Cerebellar cortex (tissue), 1 donor: ENCODE results near the gene SLC24A3.
A peak's percentile ranks its signal among the peaks of the same experiment; 100 is the strongest.

ENCODE experiments used
- DNase-seq: peaks from one replicate; pipeline ENCODE4 v3.0.0-alpha.2; 2015; ENCODE audit warnings: low spot score

The SLC24A3 gene

GRCh38 chr20:19594896-19595295 lies 382.5 kb downstream of the SLC24A3 start:
- no peak for DNase-seq

DNA sequence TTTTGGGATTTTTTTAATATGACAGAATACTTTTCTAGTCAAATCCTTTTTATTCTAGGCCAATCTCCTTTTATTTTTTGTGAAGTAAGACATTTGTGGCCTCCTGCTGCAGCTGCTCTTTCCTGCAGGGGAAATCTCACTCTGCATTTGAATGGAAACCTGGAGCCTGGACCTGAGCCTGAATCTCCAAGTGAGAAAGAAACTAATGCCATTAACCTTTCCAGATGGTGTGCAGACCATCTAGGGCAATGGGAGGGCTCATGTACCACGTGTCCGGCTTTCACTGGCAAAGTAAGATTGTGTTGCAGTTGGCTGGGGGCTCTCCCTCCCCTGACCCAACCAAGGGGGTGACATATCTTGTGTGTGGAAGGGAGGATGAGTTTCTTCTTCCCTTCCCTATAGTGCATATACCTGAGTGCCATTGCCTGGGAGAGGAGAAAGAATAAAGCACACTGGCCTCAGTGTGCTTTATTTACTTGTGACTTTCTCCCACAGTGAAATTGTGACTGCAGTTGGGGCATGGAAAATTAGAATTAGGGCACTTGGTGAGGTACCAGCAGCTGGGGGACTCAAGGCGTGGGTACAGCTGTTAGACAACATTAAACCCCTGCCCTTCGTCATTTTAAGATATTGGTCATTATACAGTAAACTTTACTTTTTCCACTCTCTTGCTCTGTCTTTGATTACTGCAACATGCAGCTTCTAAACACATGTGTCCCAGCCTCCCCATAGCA lies 385.8 kb downstream of the SLC24A3 start:
- peak; percentile 10 for DNase-seq

DNA sequence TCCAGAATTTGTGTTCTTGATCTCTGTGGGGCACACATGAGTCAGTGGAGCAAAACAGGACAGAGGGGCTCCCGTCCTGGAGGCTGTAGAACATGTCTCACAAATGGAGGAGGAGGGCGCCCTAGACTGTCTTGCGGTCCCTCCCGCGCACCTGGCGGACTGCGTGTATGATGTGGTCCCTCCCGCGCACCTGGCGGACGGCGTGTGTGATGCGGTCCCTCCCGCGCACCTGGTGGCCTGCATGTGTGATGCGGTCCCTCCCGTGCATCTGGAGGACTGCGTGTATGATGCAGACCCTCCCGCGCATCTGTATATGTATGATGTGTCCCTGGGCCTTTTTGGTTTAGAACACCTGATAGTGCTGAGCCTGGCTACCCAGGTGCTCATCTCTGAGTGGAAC lies 386.8 kb downstream of the SLC24A3 start:
- no peak for DNase-seq

GRCh38 chr20:19600042-19600441 lies 387.6 kb downstream of the SLC24A3 start:
- no peak for DNase-seq

GRCh38 chr20:19601126-19601810 lies 388.8 kb downstream of the SLC24A3 start:
- no peak for DNase-seq

GRCh38 chr20:19602675-19603375 lies 390.4 kb downstream of the SLC24A3 start:
- DNase-seq: no peak

- no peak for DNase-seq
Measured at GRCh38 chr20:19603376-19603750, 390.9 kb downstream of the SLC24A3 start.

GRCh38 chr20:19605786-19606485 lies 393.5 kb downstream of the SLC24A3 start:
- no peak for DNase-seq

- no peak for DNase-seq
Measured at GRCh38 chr20:19609642-19610223, 397.3 kb downstream of the SLC24A3 start.

DNA sequence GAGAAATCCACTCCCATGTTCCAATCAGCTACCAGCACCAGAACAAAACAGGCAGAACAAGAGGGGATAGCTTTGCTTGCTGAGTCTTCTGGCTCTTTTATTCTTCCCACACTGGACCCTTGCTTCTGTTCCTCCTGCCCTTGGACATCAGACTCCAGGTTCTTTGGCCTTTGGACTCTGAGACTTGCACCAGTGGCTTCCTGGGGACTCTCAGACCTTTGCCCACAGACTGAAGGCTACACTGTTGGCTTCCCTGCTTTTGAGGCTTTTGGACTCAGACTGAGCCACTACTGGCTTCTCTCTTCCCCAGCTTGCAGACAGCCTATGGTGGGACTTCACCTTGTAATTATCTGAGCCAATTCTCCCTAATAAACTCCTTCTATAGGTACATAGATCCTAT lies 403.2 kb downstream of the SLC24A3 start:
- no peak for DNase-seq

DNA sequence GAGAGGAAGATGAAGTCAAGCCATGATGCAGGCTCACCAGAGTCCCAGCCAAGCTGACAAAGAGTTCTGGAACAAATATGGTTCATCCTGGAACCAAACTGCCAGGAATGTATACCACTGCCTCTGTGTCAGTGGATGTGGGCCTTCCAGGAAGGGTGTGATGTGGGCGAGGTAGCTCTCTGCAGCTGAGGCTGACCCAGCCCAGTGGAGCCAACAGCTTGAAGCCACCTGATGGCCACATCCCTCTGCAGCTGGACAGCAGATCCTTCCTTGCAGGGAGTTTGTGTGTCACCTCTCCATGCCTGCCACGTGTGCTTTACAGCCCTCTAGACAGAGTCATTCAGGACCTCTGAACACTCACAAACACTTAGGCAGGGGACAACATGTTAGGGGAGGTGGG lies 403.6 kb downstream of the SLC24A3 start:
- DNase-seq: no peak

DNA sequence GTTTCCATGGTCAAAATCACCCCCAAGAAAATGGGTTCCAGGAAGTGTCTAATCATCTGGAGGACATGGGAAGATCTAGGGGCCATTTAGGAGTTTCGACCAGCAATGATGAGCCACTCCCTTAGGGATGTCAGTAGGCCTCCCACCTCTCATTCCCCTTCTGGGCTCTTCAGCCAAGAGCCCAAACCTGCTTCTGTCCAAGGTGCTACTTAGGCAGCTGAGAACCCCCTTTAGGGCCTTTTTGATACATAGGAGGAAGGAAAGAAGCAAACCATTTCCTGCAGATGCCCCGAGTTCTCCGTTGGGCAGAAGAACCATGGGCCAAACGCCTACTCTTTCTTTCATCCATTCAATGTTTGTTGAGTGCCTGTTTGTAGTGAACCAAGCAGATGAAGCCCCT lies 404.2 kb downstream of the SLC24A3 start:
- no peak for DNase-seq

GRCh38 chr20:19617256-19617655 lies 404.8 kb downstream of the SLC24A3 start:
- no peak for DNase-seq

DNA sequence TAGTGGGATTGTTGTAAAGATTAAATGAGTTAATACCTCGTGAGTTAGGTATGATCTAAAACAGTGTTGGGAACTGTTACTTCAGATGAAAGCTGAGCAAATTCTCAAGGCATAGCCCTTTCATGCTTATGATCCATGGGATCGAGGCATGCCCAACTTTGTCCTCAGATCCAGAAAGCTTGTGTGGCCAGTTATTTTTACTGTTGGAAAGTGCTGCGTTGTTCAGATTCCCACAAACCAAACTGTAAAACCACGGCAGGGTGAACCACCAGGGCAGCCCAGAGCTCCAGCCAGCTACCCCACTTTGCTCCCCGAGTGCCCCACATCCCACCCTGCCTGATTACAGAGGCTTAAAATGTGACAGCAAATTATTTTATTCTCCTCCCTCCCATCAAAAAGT lies 406.3 kb downstream of the SLC24A3 start:
- no peak for DNase-seq

DNA sequence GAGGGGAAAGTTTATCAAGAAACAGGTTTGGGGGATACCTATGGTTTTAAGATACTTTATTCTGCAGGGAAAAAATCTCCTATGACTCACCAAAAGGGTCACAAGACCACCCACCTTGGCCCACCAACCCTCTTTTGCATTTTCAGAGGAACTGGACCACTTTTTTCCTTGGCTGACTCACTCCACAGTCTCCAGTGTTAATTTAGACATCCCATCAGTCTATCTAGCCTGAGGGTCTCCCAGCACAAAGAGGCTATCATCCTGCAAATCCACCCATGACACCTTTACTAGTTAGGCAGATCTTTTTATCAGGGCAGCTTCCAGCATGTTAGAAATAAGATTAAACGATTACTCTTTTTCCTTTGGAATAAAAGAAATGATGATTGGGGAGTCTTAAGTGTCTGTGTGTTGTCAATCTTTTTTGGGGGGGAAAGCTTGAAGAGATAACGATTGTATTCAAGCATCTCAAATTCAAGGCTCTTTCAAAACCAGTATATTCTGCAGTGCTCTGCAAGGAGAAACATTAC lies 407.5 kb downstream of the SLC24A3 start:
- DNase-seq: no peak

DNA sequence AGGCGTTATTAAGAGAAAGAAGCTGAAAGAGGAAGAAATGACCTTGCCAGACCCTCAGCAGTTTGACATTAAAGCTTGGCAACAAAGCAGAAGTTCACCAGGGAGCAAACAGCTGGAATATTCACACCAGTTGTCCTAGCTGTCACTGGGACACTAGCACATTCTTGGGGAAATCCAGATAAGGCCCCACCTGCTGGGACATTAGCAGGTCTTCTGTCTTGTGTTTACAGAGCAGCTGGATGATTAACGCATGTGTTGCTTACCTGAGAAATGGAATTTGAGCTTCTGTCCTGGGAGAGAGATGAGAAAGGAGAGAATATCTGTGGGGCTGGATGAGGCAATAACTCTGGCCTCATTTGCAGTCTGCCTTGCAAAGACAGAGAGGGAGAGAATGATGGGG lies 408.0 kb downstream of the SLC24A3 start:
- DNase-seq: no peak

DNA sequence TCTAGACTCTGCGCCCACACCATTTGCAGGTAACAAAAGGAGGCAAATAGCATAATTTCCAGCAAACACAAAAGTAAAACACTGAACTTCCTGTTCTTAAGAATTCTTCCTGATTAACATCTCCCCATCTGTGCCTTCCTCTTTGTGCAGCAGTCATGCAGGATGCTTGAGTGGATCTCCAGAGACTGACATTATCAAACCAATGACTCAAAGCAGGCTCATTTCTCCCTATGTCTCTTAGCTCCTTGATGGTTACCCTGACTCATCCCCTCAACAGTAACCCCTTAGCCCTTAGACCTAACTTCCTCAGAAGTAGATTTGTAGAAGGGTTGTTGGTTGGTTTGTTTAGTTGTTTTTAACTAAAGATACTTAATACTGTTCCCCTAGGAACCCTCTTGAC lies 408.6 kb downstream of the SLC24A3 start:
- DNase-seq: no peak

DNA sequence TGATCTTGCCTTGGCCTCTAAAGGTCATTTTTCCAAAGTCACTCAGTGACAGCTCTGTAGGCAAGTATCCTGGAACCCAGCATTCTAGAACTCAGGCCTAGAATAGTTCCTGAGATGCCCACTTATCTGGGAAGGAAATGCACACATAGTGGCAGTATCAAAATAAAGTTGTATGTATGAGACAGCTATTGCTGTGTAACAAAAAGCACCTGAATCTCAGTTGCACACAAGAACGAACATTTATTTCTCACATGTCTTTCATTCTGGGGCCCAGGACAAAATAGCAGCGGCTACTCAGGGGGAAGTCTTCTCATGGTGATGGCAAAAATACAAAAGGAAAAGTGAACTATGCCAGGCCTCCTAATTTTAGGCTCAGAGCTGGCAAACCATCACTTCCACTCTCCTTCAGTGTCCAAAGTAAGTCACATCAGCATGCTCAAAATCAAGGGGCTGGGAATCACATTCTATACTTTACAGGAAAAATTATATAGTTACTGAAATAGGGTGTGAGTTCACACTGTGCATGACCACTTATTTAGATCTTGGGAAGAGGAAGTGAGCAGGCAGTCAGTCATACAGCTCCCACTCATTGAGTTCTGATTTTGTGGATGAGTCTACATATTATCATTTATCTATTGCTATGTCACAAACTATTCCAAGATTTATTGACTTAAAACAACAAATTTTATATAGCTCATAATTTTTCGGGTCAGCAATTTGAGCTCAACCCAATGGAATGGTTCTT lies 412.0 kb downstream of the SLC24A3 start:
- DNase-seq: no peak

GRCh38 chr20:19625426-19625825 lies 413.0 kb downstream of the SLC24A3 start:
- DNase-seq: no peak

DNA sequence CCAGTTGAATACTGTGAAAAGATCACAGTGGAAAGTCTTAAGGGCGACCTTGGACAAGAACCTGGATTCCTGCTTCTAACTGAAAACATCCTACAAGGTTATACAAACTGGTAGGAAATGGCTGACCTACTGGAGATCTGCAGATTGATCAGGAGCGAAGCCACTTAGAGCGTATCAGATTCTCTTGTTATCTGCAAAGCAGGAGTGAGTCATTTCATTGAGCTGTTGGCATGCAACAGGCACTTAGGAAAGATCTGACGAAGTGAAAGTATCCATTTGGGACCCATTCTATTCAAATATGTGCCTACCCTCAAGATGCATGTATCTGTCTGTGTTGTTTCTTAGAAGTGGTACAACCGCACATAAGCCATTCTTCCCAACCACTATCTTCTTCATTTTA lies 414.5 kb downstream of the SLC24A3 start:
- no peak for DNase-seq

DNA sequence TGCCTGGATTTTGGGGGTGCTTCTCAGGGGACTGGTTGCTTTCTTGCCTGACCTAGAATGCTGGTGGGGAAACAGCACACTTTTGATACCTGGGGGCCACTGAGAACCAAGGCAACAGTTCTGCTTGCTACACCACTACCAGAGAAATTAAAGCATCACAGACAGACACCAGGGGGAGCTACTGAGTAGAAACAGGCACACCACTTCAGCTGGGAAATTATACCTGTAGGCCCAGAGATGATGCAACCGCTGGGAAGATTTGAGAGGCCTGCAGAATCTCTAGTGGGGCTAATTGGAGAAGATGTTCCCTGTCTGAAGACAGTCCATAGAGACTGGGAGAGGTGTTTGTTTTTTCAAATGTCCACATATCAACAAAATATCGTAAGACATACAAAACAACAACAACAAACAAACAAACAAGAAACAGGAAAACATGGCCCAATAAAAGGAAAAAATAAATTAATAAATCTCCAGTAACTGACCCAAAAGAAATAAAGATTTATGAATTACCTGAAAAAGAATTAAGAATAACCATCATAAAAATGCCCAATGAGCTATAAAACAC lies 416.2 kb downstream of the SLC24A3 start:
- DNase-seq: peak; percentile 18
